Muscle layer of colon (tissue), 2 donors: ENCODE measurements around the gene SPATA25.

ENCODE experiments used
- H3K27ac ChIP-seq: one replicate; pipeline ENCODE4 v1.7.0; 2013; ENCODE audit warnings: low read depth, mild to moderate bottlenecking, low read length, moderate library complexity
- H3K27me3 ChIP-seq, 2 donors: one replicate each; pipeline ENCODE4 v1.7.0; 2013; ENCODE audit warnings: low read length in 2 of 2, mild to moderate bottlenecking in 2 of 2; ENCODE audit not compliant: insufficient read depth in 2 of 2, control insufficient read depth in 1 of 2
- H3K36me3 ChIP-seq: one replicate; pipeline ENCODE4 v1.7.0; 2013; ENCODE audit warnings: mild to moderate bottlenecking, low read length; ENCODE audit not compliant: insufficient read depth
- H3K4me1 ChIP-seq: one replicate; pipeline ENCODE4 v1.7.0; 2013; ENCODE audit warnings: mild to moderate bottlenecking, low read length; ENCODE audit not compliant: insufficient read depth
- H3K4me3 ChIP-seq, 2 donors: one replicate each; pipeline ENCODE4 v1.7.0; 2013; ENCODE audit warnings: low read length in 2 of 2, low read depth in 1 of 2, mild to moderate bottlenecking in 1 of 2, moderate library complexity in 1 of 2
- H3K9ac ChIP-seq: one replicate; pipeline ENCODE4 v1.7.0; 2013; ENCODE audit warnings: low read length
- H3K9me3 ChIP-seq: one replicate; pipeline ENCODE4 v1.7.0; 2013; ENCODE audit warnings: mild to moderate bottlenecking, low read length
- donor health status: abdominal sarcoma.
- donor health status: Adenocarcinoma of cecum.

Gene SPATA25

DNA sequence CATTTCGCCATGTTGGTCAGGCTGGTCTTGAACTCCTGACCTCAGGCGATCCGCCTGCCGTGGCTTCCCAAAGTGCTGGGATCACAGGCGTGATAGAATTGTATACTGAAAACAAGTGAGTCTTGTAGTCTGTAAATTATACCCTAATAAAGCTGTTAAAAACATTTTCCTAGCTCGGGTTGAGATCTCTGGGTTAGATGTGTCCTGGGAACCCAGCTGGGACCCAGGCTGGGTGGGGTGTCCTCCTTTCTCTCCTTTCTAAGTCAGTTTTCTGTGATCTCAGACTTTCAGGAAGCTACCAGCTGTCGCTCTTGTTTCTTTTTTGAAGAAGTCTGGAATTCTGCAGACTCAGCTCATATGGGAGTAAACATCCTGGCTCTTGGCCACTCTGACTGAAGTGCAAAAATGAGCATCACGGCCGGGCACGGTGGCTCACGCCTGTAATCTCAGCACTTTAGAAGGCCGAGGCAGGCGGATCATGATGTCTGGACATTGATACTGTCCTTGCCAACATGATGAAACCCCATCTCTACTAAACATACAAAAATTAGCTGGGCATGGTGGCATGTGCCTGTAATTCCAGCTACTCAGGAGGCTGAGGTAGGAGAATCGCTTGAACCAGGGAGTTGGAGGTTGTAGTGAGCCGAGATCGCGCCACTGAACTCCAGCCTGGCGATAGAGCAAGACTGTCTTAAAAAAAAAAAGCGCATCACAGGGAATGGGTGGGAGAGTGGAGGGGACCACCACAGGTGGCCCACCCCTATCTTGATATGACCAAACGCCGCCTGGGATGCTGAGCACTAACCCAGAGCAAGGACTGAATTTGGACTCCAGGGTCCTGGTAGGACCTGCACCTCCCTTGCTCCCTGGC, 37.2 kb upstream of the SPATA25 start:
- H3K4me3 ChIP-seq = no peak overlapping the region
- peaks cover 11% of the 10 kb centered on the region for H3K4me1 ChIP-seq
- peak overlapping the region; percentile 4 for H3K9ac ChIP-seq
- H3K9me3 ChIP-seq = no peaks in the 10 kb centered on the region
- no peaks in the 10 kb centered on the region for H3K27me3 ChIP-seq
- H3K27ac ChIP-seq = peak overlapping the region; percentile 23
- no peaks in the 10 kb centered on the region for H3K36me3 ChIP-seq

DNA sequence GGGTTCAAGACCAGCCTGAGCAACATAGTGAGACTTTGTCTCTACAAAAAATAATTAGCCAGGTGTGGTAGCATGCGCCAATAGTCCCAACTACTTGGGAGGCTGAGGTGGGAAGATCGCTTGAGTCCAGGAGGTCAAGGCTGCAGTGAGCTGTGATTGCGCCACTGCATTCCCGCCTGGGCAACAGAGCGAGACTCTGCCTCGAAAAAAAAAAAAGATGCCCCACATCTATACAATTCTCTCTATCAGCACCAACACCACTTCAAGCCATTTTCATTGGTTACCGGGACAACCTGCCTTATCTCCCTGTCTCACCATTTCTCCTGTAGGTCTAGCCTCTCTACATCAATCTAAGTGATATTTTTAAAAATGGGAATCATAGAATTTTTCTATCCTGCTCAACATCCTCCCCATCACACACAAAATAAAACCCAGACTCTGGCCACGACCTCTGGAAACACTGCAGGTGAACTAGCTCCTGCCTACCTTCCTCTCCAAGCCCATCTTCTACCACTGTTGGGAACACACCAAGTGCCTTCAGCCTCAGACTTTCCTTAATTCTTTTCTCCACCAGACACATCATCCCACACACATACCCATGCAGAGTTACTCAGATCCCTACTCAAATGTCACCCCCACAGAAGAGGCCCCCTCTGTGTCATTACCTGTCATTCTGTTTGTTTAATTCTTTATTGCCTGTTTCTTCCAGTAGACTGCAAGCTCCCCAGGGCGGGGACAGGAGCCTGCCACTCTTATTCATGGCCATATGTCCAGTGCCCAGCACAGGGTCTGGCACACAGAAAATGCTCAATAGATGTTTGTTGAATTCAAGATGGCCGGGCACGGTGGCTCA, 34.1 kb upstream of the SPATA25 start:
- peaks cover 11% of the 10 kb centered on the region for H3K4me1 ChIP-seq
- no peaks in the 10 kb centered on the region for H3K9me3 ChIP-seq
- no peak overlapping the region for H3K4me3 ChIP-seq
- no peaks in the 10 kb centered on the region for H3K36me3 ChIP-seq
- no peak overlapping the region for H3K27ac ChIP-seq
- no peak overlapping the region for H3K9ac ChIP-seq
- H3K27me3 ChIP-seq = no peaks in the 10 kb centered on the region

DNA sequence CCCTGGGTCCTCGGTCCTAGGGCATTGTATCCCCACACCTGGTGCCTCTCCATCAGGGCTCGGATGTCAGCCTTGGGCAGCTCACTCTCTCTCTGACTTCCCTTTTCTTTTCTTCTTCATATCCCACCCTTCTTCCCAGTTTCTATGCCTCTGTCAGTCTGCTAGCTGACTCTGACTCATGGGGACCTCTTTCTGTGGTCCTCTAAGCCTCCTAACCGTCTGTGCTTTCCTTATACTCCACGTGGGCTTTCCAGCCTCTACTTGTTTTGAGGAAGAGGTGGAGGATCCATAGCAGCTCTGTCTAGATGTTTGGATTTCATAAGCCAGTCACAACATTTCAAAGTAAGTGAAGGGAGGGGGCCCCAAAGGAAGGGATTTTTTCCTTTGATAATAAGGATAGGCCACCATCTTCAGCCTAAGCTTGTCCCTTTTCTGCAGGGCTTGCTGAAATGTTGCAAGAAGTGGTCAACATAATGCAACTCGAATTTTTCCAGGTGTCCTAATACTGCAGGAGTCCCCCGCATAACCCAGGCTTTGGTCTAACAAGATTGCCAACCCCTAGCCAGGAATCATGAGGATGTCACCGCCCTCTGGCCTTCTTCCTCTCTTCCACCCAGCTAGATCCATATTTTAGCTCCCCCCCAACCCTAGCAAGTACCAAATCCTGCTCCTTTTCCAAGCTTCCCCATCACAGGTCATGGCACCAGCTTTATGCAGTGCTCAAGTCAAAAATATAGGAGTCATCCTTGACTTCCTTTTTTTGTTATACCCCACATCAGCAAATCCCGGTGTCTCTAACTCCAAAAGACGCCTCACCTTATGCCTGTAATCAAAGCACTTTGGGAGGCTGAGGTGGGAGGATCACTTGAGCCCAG, 33.3 kb upstream of the SPATA25 start:
- Histone ChIP-seq H3K4me1 (peaks cover 11% of the 10 kb centered on the region), H3K9ac (no peak overlapping the region), H3K27me3 (no peaks in the 10 kb centered on the region), H3K4me3 (no peak overlapping the region), H3K27ac (no peak overlapping the region), H3K9me3 (no peaks in the 10 kb centered on the region), H3K36me3 (no peaks in the 10 kb centered on the region)

DNA sequence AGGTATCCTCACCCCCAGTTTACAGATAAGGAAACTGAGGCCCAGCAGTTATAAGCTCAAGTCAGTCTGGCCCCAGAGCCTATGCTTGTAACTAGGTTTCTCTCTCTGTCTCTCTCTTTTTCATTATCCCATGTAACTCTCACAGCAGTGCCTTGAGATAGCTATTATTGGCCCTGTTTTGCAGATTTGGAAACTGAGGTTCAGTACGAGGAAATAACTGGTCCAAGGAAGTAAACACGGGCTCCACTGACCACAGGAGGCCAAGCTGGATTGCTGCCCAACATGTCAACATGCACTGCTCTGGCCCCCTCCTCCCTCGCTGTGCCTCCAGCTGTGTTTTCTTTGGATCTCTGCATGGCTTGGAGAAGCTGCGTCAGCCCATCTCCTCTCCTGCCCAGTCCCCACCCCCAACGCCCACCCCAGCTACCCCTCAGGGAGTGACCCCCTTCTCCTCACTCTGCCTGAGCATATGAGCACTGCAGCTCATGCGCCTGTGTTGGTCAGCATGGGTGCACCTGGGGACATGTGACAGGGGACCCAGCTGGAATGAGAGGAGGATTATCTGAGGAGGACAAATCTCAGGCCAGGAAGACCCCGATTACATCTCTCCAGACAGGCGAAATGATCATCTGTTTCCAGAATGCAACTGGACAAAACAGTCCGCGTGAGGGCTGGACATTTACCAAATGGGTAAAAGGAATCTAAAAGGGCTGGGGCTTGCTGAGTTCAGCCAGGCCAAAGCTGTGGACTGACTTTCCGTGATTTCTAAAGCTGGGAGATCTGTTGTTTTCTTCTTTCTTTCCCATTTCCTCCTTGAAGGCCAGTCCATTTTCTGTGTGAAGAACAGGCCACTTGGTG, 32.3 kb upstream of the SPATA25 start:
- Histone ChIP-seq H3K9me3 (no peaks in the 10 kb centered on the region), H3K4me3 (no peak overlapping the region), H3K4me1 (peaks cover 9% of the 10 kb centered on the region), H3K9ac (no peak overlapping the region), H3K36me3 (no peaks in the 10 kb centered on the region), H3K27ac (no peak overlapping the region), H3K27me3 (no peaks in the 10 kb centered on the region)

DNA sequence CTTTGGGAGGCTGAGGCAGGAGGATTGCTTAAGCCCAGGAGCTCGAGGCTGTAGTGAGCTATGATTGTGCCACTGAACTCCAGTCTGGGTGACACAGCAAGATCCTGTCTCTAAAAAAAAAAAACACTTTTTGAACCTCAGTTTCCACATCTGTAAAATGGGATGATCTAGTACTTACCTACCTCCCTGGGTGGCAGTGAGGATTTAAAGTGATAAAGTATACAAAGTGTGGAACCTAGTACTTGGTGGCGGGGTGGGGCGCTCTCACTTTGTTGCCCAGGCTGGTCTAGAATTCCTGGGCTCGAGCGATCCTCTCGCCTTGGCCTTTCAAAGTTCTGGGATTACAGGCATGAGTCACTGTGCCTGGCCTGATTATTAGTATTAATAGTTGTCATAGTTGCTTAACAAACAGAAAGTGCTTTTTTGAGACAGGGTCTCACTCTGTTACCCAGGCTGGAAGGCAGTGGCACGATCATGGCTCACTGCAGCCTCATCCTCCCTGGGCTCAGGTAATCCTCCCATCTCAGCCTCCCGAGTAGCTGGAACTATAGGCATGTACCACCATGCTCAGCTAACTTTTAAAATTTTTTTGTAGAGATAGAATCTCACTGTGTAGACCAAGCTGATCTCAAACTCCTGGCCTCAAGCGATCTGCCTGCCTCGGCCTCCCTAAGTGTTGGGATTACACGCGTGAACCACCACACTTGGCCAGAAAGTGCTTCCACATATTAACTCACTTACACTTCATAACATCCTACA, 31.5 kb upstream of the SPATA25 start:
- Histone ChIP-seq H3K4me3 (no peak overlapping the region), H3K9ac (no peak overlapping the region)

DNA sequence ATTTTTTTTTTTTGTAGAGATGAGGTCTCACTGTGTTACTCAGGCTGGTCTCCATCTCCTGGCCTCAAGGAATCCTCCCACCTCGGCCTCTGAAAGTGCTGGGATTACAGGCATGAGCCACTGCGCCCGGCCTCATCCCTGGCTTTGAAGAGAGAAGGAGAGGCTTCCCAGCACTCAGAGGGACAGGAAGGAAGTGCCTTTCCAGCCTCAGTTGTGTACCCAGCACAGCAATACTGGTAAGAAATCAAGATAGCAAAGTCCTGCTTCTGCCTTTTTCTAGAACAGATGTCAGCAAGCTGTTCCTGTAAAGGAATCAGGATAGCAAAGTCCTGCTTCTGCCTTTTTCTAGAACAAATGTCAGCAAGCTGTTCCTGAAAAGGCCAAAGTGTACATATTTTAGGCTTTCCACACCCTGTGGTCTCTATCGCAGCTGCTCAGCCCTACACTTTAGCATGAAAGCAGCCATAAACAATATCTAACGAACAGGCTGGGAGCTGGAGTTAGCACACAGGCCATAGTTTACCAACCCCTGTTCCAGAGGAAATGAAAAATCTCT, 30.8 kb upstream of the SPATA25 start:
- H3K27me3 ChIP-seq = no peaks in the 10 kb centered on the region
- no peaks in the 10 kb centered on the region for H3K4me1 ChIP-seq
- H3K27ac ChIP-seq = peak overlapping the region; percentile 21
- H3K9ac ChIP-seq = no peak overlapping the region
- no peaks in the 10 kb centered on the region for H3K36me3 ChIP-seq
- H3K9me3 ChIP-seq = no peaks in the 10 kb centered on the region
- H3K4me3 ChIP-seq = no peak overlapping the region

More for the DNA sequence above, 31.5 kb upstream of the SPATA25 start:
- Histone ChIP-seq H3K36me3 (no peaks in the 10 kb centered on the region), H3K27me3 (no peaks in the 10 kb centered on the region), H3K4me1 (peaks cover 1% of the 10 kb centered on the region), H3K9me3 (no peaks in the 10 kb centered on the region), H3K27ac (peak overlapping the region; percentile 21)

DNA sequence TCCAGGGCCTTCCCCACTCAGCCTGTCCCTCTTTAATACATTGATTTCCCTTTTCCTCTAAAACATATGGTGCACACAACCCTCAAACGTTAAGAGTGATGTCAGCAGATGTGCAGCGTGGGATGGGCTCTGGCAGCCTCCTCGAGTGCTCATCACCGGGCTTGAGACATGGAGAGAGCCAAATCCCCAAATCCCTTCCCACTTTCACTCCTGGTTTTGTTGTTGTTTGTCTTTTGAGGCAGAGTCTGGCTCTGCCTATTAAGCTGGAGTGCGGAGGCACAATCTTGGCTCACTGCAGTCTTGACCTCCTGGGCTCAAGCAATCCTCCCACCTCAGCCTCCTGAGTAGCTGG, 30.3 kb upstream of the SPATA25 start:
- Histone ChIP-seq H3K9me3 (no peaks in the 10 kb centered on the region), H3K36me3 (no peaks in the 10 kb centered on the region), H3K9ac (no peak overlapping the region), H3K27me3 (no peaks in the 10 kb centered on the region), H3K4me3 (no peak overlapping the region), H3K4me1 (no peaks in the 10 kb centered on the region), H3K27ac (no peak overlapping the region)

DNA sequence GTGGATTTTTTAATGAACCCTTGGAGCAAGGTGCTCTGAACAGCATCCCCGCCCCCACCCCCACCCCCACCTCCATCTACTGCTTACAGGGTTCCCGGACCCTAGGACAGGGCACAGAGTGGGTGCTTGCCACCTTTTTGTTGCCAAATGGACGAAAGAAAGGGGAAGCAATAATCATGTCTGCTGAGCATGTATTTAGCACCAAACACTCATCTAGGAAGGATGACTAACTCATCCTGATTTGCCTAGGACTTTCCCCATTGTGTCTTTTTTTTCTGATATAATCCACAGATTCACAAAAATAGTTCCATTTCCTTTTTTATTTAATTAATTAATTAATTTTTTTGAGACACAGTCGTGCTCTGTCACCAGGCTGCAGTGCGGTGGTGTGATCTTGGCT, 25.7 kb upstream of the SPATA25 start:
- Histone ChIP-seq H3K36me3 (no peaks in the 10 kb centered on the region), H3K27me3 (no peaks in the 10 kb centered on the region), H3K4me3 (no peak overlapping the region), H3K27ac (no peak overlapping the region), H3K9me3 (no peaks in the 10 kb centered on the region), H3K4me1 (peaks cover 11% of the 10 kb centered on the region), H3K9ac (no peak overlapping the region)

DNA sequence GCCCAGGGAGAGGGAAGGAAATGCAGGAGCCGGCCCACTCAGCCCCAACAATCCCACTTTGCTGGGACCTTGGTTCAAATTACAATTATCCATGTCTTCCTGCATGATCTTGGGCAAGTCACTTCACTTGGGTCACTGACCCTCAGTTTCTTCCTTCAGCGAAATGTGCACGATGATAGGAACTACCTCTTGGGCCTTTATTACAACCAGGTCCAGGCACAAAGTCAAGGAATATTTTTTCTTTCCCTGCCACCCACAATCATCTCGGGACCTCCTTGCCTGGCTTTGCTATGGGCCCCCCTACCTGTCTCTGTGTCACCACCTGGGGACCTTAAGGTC, 24.9 kb upstream of the SPATA25 start:
- H3K4me1 ChIP-seq = peaks cover 11% of the 10 kb centered on the region
- peak overlapping the region; percentile 52 to 84 for H3K4me3 ChIP-seq
- H3K27me3 ChIP-seq = no peaks in the 10 kb centered on the region
- H3K27ac ChIP-seq = no peak overlapping the region
- no peaks in the 10 kb centered on the region for H3K9me3 ChIP-seq
- H3K36me3 ChIP-seq = no peaks in the 10 kb centered on the region
- peak overlapping the region; percentile 21 for H3K9ac ChIP-seq
